Kidney (tissue), 14 donors: ENCODE measurements around the gene RPL21. TPM values are rescaled to one million over a fixed set of nuclear protein-coding genes. Genes with fewer than 3 reads are reported as not detected.

Experiments used
- DNase-seq, 5 donors: peaks; one replicate each; pipeline ENCODE4 v3.0.0-alpha.2; 2013 to 2020
- FAIRE-seq: peaks from 2 replicates; lab custom pipeline; 2012; peaks lifted over from hg19 to GRCh38; lab: Jason Lieb, UNC
- H3K27ac ChIP-seq, 2 donors: one replicate each; pipeline ENCODE4 v1.7.0; 2013; ENCODE audit warnings: low read depth in 2 of 2, low read length in 2 of 2, inconsistent platforms in 1 of 2
- H3K27me3 ChIP-seq: one replicate; pipeline ENCODE4 v1.7.1; 2013; ENCODE audit warnings: low read length, inconsistent platforms; ENCODE audit not compliant: control insufficient read depth, insufficient read depth
- H3K36me3 ChIP-seq, 3 donors: one replicate each; pipeline versions ENCODE4 v1.7.0 to v1.7.1; 2013; ENCODE audit warnings: low read length in 3 of 3, control low read depth in 1 of 3, inconsistent platforms in 1 of 3; ENCODE audit not compliant: insufficient read depth in 3 of 3, control insufficient read depth in 2 of 3
- H3K4me1 ChIP-seq, 3 donors: one replicate each; pipeline versions ENCODE4 v1.7.0 to v1.7.1; 2013; ENCODE audit warnings: low read length in 3 of 3, inconsistent platforms in 1 of 3, low read depth in 1 of 3; ENCODE audit not compliant: control insufficient read depth in 2 of 3, insufficient read depth in 2 of 3
- H3K4me3 ChIP-seq, 3 donors: one replicate each; pipeline versions ENCODE4 v1.7.0 to v1.8.1; 2013; ENCODE audit warnings: low read length in 3 of 3, control low read depth in 1 of 3, inconsistent platforms in 1 of 3
- H3K9ac ChIP-seq, 3 donors: one replicate each; pipeline versions ENCODE4 v1.7.0 to v1.7.1; 2013; ENCODE audit warnings: low read length in 3 of 3, control low read depth in 1 of 3, inconsistent platforms in 1 of 3
- H3K9me3 ChIP-seq, 3 donors: one replicate each; pipeline versions ENCODE4 v1.7.0 to v1.7.1; 2013; ENCODE audit warnings: low read length in 3 of 3, control low read depth in 1 of 3, inconsistent platforms in 1 of 3; ENCODE audit not compliant: control insufficient read depth in 2 of 3, insufficient read depth in 1 of 3
- CTCF ChIP-seq: IDR thresholded peaks from 3 replicates; pipeline ENCODE4 v1.5.1; 2012; ENCODE audit warnings: mild to moderate bottlenecking, moderate library complexity, borderline replicate concordance; ENCODE audit not compliant: insufficient read depth; ENCODE audit errors: extremely low read depth
- intact Hi-C: fragments of 100-400 bp; cut with DNase I; formaldehyde crosslinking; loops from one replicate; pipeline ENCODE4 v1.11.1; 2022
- polyA plus RNA-seq: library from polyadenylated mRNA; stranded (reverse); fragments of 350-450 nt; fragmentation: Illumina TruSeq; extraction: RNeasy Lipid Tissue Mini Kit (QIAGEN cat#74804); gene quantifications from one replicate; pipeline ENCODE4 v1.2.3, GENCODE V29; 2014; ENCODE audit warnings: low read depth, low replicate concordance; ENCODE audit not compliant: insufficient read depth
- total RNA-seq: library from RNA; stranded (reverse); fragmentation: NEBNext Ultra II Directional; extraction: Animal tissue kit (Norgen Biotek cat#: 25700); gene quantifications from one replicate; pipeline ENCODE4 v1.2.1, GENCODE V29; 2021
- donor health status: control.
- donor health status: control.
- donor health status: control.
- donor health status: control.
- donor health status: control.
- donor health status: DM: yes; HTN: yes; CAD: no.
- donor health status: Normal renal cell carcinoma (clear cell type).

RPL21 gene
- total and polyA plus RNA-seq, 2 donors from 2014 or later: 864 to 2,520 TPM

DNA sequence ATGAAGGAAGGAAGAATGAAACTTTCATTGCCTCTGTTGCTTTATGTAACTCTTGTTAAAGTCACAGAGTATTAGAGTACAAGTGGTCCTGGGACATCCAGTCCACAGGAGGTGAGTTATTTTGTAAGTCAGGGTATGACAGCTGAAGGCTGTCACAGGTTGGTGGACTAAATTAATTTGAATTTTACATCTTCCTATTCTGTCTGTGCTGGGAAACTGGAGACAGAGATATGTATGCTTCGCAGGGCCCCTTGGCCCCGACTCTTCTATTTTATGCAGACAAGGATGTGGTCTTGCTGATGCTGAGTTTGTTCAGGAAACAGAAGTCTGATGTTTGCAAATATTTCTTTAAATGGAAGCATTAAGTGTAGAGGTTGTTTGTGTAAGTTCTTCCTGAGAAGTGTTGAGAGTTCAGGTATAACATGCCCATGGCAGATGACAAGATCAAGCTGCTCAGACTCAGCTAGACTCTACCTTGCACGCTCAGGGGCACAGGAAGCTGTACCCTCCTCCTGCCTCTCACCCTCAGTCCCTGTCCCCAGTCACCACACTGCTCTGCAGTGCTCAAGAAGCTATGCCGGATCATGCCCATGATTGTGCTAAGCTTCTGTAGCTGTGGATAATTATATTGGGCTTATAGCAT is 42.6 kb downstream of the RPL21 start:
- DNase-seq (no peak), FAIRE-seq (no peak)
- Histone ChIP-seq H3K27ac (no peak overlapping the region), H3K36me3 (no peaks in the 10 kb centered on the region), H3K9me3 (no peaks in the 10 kb centered on the region), H3K4me1 (no peaks in the 10 kb centered on the region), H3K27me3 (no peaks in the 10 kb centered on the region), H3K9ac (no peak overlapping the region), H3K4me3 (no peak overlapping the region)
- intact Hi-C loops: no loop called here
- no peak for TF ChIP-seq CTCF

GRCh38 chr13:27295096-27295495 is 43.7 kb downstream of the RPL21 start:
- Histone ChIP-seq H3K27me3 (no peaks in the 10 kb centered on the region), H3K27ac (no peak overlapping the region), H3K9ac (no peak overlapping the region), H3K36me3 (no peaks in the 10 kb centered on the region), H3K4me3 (no peak overlapping the region), H3K9me3 (no peaks in the 10 kb centered on the region), H3K4me1 (no peaks in the 10 kb centered on the region)
- intact Hi-C loops: no loop called here
- DNase-seq (no peak), FAIRE-seq (no peak)
- no peak for TF ChIP-seq CTCF

- Histone ChIP-seq H3K9me3 (no peaks in the 10 kb centered on the region), H3K9ac (no peak overlapping the region), H3K27me3 (no peaks in the 10 kb centered on the region), H3K36me3 (no peaks in the 10 kb centered on the region), H3K4me3 (no peak overlapping the region), H3K27ac (no peak overlapping the region), H3K4me1 (no peaks in the 10 kb centered on the region)
- intact Hi-C loops: no loop called here
- no peak for FAIRE-seq
- DNase-seq: no peak
- TF ChIP-seq CTCF: no peak
Measured at GRCh38 chr13:27295660-27296059, 44.3 kb downstream of the RPL21 start.

- no peak overlapping the region for H3K4me3 ChIP-seq
- H3K4me1 ChIP-seq: no peaks in the 10 kb centered on the region
- no peak for FAIRE-seq
- H3K9me3 ChIP-seq: no peaks in the 10 kb centered on the region
- H3K36me3 ChIP-seq: no peaks in the 10 kb centered on the region
- H3K27ac ChIP-seq: no peak overlapping the region
- intact Hi-C loops: no loop called here
- H3K27me3 ChIP-seq: no peaks in the 10 kb centered on the region
- no peak overlapping the region for H3K9ac ChIP-seq
- no peak for TF ChIP-seq CTCF
- DNase-seq: no peak
Measured at GRCh38 chr13:27296496-27296895, 45.1 kb downstream of the RPL21 start.
